ENCODE measurements around the gene BCL7A.

BCL7A gene

DNA sequence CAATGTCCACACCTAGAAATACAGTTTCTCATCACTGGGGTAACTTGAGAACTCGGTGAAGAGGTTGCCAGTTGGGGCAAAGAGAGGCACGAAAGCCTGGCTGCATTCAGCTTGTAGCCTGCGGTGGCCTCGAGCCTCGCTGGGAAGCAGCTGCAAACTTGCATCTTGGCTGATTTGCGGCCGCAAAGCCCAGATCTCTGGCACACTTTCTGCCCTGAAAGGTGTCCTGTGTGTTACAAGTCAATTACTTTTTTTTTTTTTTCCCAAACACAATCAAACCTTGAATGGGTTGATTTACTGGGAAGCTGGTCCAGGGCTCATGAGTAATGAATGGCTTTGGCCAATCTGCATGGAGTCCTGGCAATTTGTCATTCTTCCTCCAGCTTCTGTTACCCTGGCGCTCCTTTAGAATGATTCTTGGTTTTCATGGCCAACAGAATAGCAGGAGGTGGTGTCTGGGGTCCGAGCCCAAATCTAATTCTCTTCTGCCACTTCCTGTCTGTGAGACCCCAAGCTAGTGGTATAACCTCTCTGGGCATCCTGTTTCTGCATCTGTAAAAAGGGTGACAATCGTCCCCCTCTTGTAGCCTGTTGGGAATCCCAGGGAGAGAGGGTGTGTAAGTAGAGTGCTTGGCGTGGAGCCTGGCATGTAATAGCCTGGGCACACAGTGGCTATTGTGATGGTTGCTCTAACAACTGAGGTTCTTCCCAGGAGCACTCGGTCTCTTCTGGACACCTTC, 6.7 kb downstream of the BCL7A start:
- TF ChIP-seq, protein P1, sequence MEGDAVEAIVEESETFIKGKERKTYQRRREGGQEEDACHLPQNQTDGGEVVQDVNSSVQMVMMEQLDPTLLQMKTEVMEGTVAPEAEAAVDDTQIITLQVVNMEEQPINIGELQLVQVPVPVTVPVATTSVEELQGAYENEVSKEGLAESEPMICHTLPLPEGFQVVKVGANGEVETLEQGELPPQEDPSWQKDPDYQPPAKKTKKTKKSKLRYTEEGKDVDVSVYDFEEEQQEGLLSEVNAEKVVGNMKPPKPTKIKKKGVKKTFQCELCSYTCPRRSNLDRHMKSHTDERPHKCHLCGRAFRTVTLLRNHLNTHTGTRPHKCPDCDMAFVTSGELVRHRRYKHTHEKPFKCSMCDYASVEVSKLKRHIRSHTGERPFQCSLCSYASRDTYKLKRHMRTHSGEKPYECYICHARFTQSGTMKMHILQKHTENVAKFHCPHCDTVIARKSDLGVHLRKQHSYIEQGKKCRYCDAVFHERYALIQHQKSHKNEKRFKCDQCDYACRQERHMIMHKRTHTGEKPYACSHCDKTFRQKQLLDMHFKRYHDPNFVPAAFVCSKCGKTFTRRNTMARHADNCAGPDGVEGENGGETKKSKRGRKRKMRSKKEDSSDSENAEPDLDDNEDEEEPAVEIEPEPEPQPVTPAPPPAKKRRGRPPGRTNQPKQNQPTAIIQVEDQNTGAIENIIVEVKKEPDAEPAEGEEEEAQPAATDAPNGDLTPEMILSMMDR (IDR thresholded peaks at IDR 0.05; ENCODE audit: control insufficient read depth, extremely low read depth, insufficient read depth): no peak
- DNase-seq (ENCODE audit: low read depth): no peak
- H3K4me3 ChIP-seq (ENCODE audit: low read depth, low read length): no peak overlapping the region

DNA sequence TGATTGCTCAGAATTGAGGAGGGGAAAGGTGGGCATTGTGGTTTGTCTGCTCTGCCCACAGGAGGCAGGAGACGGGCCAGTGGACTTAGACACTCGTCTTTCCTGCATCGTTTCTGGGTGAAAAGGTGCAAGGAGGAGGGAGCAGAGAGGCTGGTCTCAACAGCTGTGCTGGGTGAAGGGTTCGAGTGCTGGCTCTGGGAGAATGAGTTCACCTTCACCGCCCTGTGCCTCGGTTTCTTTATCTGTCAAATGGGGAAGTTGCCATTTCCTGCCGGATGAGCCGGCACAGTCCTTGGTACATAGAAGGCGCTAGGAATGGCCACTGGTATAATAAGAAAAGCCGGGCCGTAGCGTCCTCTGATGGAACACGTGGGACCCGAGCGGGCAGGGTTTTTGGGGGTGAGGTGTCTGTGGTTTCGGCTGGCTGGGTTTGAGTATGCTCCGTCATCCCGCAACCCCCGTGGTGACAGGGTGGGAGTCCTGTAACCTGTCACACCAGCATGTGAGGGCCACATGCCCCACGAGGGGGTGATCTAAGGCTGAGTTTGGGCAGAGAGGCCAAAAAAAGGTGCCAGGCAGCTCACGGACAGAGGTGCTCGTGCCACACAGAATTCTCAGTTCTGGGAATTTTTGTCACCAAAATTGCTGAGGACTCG, 7.3 kb downstream of the BCL7A start:
- TF ChIP-seq, protein P1 (IDR thresholded peaks at IDR 0.05; ENCODE audit: control insufficient read depth, extremely low read depth, insufficient read depth): no peak
- no peak for DNase-seq (ENCODE audit: low read depth)
- H3K4me3 ChIP-seq (ENCODE audit: low read depth, low read length): no peak overlapping the region

DNA sequence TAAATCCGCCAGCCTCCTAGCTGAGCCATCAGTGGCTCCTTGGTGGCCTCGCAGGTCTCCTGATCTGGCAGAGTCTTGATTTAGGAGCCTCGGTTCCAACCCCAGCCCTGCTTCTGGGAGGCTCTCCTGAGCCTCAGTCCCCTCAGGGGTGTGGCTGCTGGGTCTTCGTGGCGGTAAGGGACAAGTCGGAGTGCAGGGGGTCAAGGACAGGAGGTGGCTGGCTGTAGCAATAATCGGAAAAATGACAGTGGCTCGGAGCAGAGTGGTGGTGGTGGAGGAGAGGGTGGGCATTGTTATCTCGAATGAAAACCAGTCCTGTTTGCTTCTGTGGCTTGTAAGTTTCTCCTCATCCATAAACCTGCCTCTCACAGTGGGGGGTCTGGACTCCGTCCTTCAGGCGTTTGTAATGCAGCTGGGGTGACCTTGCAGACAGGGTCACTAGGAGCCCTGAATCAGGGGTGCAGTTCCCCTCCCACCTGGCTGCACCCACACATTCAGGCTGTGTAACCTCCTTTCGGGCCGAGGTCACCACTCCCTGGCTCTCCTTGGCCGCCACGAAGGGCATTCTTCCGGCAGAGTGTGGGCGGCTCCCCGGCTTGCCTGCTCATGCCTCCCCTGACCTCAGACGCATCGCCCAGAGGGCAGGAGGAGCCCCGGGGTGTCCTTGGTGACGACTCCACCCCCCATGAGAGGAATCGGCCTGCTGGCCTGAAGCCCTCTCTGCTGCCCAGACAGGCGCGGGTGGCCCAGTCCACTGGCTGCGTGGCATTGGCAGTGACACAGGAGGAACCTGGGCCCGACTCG, 8.1 kb downstream of the BCL7A start:
- TF ChIP-seq, protein P1 (IDR thresholded peaks at IDR 0.05; ENCODE audit: control insufficient read depth, extremely low read depth, insufficient read depth): no peak
- no peak overlapping the region for H3K4me3 ChIP-seq (ENCODE audit: low read depth, low read length)
- DNase-seq (ENCODE audit: low read depth): no peak

DNA sequence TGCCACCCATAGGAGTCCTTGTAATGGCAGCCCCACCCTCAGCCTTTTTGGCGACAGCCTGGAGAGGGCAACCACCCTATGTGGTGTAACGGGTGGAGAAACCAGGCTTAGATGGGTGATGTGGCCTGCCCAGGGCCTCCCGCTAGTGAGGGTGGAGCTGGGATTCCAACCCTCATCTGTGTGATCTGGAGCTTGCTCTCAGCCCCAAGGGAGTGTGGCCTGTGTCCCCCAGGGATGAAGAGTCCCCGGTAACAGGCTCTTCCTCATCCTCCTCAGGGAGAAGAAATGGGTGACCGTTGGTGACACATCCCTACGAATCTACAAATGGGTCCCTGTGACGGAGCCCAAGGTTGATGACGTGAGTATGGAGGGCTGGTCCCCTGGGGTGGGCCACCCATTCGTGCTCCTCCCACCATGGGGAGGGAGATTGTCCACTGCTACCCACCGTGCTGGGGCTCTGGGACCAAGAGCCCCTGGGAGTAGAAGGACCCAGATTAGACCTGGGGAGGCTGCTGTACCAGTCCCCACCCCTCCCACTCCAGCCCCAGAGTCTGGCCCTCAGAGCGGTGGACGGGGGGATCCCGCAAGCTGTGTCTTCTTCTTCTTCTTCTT, 8.8 kb downstream of the BCL7A start:
- no peak for DNase-seq (ENCODE audit: low read depth)
- TF ChIP-seq, protein P1 (IDR thresholded peaks at IDR 0.05; ENCODE audit: control insufficient read depth, extremely low read depth, insufficient read depth): no peak
- H3K4me3 ChIP-seq (ENCODE audit: low read depth, low read length): no peak overlapping the region

DNA sequence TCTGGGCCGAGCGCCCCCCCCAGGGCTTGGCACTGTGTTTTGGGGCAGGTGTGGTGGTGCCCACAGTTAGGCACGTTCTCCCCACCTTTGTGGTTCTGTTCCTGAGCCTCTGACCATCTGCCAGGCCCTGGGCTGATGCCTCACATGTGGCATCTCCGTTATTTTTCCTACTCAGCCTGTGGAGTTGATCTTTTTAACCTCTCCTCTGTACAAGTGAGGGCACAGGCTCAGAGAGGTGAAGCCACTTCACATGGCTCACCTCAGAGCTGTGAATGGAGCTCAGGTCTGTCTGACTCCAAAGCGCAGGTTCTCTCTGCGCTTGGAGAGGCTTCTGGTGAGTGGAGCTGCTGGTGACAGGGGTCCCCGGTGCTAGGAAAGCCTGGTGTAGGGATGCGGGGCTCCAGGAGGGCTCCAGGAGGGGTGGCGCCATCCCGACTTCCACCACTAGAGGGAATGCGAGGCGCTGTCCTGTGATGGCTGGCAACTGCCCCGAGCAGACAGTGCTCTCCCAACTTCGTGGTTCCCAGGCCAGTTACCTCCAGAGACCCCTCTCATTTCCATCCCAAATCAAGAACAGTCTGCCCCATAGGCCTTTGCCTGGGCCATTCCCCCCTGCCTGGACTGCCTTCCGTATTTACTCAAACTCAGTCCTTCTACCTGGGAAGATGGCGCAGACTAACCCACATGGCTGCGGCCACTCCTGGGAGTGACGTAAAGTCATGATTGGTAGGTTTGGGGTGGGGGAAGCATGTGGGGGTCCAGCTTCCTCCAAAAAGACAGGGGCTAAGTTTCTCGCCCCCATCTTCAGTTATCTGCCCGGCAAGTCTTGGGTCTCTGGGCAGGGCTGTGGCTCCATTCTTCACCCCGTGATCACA, 9.9 kb downstream of the BCL7A start:
- TF ChIP-seq, protein P1 (IDR thresholded peaks at IDR 0.05; ENCODE audit: control insufficient read depth, extremely low read depth, insufficient read depth): peak; percentile 49
- H3K4me3 ChIP-seq (ENCODE audit: low read depth, low read length): no peak overlapping the region
- no peak for DNase-seq (ENCODE audit: low read depth)

DNA sequence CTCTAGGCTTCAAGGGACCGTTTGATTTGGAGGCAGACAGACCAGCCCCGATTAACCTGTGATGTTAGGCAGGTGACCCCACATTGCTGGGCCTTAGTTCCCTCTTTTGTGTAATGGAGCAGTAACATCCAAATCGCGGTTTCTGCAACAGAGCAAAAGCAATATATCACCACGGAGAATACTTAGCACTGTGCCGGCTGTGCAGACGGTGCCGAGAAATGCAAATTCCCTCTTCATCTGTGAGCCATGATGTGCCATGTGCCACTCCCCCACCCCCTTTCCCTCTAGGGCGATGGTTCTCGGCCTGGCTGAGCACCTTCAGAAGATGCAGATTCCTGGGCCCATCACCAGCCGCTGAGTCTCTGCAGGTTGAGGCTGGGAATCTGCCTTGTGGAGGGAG, 10.9 kb downstream of the BCL7A start:
- no peak overlapping the region for H3K4me3 ChIP-seq (ENCODE audit: low read depth, low read length)
- DNase-seq (ENCODE audit: low read depth): no peak
- TF ChIP-seq, protein P1 (IDR thresholded peaks at IDR 0.05; ENCODE audit: control insufficient read depth, extremely low read depth, insufficient read depth): no peak
